OCI-LY3 (cell line): ENCODE measurements around the gene PPP4R2.

Experiments
- EZH2phosphoT487 ChIP-seq: fragments of 200-600 bp; shearing (Covaris generic); IDR thresholded peaks from 2 replicates; pipeline ENCODE4 v1.6.1; 2018; ENCODE audit warnings: antibody characterized with exemption, mixed run types, low read depth
- TF ChIP-seq, protein P1 (sequence below): fragments of 200-600, 300-600 bp; sonication (generic); IDR thresholded peaks from 2 replicates; pipeline ENCODE4 v1.5.1; 2014; ENCODE audit warnings: antibody characterized with exemption, low read length, low read depth

DNA sequence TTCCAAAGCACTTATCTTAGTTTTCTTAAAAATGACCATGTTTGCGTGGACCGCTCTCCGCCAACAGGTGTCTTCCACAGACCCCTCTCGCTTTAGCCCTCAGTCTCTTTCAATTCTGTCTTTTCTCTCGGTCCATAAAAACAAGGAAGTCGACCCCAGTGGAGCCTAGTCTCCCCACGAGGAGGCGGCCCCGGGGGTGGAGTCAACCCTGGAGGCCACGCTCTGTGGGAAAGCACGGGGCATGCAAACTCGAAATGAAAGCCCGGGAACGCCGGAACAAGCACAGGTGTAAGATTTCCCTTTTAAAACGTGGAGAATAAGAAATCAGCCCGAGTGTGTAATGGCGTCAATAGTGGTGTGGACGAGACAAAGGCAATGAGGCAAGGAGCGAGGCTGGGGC is 113.9 kb downstream of the PPP4R2 start:
- TF ChIP-seq, protein P1, sequence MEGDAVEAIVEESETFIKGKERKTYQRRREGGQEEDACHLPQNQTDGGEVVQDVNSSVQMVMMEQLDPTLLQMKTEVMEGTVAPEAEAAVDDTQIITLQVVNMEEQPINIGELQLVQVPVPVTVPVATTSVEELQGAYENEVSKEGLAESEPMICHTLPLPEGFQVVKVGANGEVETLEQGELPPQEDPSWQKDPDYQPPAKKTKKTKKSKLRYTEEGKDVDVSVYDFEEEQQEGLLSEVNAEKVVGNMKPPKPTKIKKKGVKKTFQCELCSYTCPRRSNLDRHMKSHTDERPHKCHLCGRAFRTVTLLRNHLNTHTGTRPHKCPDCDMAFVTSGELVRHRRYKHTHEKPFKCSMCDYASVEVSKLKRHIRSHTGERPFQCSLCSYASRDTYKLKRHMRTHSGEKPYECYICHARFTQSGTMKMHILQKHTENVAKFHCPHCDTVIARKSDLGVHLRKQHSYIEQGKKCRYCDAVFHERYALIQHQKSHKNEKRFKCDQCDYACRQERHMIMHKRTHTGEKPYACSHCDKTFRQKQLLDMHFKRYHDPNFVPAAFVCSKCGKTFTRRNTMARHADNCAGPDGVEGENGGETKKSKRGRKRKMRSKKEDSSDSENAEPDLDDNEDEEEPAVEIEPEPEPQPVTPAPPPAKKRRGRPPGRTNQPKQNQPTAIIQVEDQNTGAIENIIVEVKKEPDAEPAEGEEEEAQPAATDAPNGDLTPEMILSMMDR, result no peak
- TF ChIP-seq EZH2phosphoT487, result no peak
